ENCODE results near the gene KCNAB1. TPM values are rescaled to one million over a fixed set of nuclear protein-coding genes. Genes with fewer than 3 reads are reported as not detected.

The KCNAB1 gene
- total RNA-seq, 1 donor from 2014 or later = 3.9 TPM

- no peak overlapping the region for H3K4me3 ChIP-seq
- no peak overlapping the region for H3K27ac ChIP-seq
- no peaks in the 10 kb centered on the region for H3K9me3 ChIP-seq
- TF ChIP-seq, protein P1, sequence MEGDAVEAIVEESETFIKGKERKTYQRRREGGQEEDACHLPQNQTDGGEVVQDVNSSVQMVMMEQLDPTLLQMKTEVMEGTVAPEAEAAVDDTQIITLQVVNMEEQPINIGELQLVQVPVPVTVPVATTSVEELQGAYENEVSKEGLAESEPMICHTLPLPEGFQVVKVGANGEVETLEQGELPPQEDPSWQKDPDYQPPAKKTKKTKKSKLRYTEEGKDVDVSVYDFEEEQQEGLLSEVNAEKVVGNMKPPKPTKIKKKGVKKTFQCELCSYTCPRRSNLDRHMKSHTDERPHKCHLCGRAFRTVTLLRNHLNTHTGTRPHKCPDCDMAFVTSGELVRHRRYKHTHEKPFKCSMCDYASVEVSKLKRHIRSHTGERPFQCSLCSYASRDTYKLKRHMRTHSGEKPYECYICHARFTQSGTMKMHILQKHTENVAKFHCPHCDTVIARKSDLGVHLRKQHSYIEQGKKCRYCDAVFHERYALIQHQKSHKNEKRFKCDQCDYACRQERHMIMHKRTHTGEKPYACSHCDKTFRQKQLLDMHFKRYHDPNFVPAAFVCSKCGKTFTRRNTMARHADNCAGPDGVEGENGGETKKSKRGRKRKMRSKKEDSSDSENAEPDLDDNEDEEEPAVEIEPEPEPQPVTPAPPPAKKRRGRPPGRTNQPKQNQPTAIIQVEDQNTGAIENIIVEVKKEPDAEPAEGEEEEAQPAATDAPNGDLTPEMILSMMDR (IDR thresholded peaks at IDR 0.05) = no peak
- TF ChIP-seq POLR2A (IDR thresholded peaks at IDR 0.05) = no peak
- no peak for TF ChIP-seq POLR2AphosphoS5 (IDR thresholded peaks at IDR 0.05; ENCODE audit: insufficient read depth in 1 of 2, low read depth in 1 of 2)
- DNase-seq (ENCODE audit: extremely low spot score in 2 of 2) = no peak
- no peaks in the 10 kb centered on the region for H3K4me1 ChIP-seq
- intact Hi-C loops (cut with DNase I) = no loop called here
- no peaks in the 10 kb centered on the region for H3K27me3 ChIP-seq
- no peaks in the 10 kb centered on the region for H3K36me3 ChIP-seq
Measured at GRCh38 chr3:156407617-156408225, 287.3 kb downstream of the KCNAB1 start.

GRCh38 chr3:156409694-156410093 lies 289.3 kb downstream of the KCNAB1 start:
- H3K4me3 ChIP-seq = no peak overlapping the region

GRCh38 chr3:156412600-156412999 lies 292.2 kb downstream of the KCNAB1 start:
- intact Hi-C loops (cut with DNase I) = no loop called here
- no peak overlapping the region for H3K4me3 ChIP-seq
- no peaks in the 10 kb centered on the region for H3K27me3 ChIP-seq
- no peaks in the 10 kb centered on the region for H3K4me1 ChIP-seq
- TF ChIP-seq POLR2AphosphoS5 (IDR thresholded peaks at IDR 0.05; ENCODE audit: insufficient read depth in 1 of 2, low read depth in 1 of 2) (no peak), POLR2A (IDR thresholded peaks at IDR 0.05) (no peak)
- TF ChIP-seq, protein P1 (IDR thresholded peaks at IDR 0.05) = no peak
- H3K9me3 ChIP-seq = no peaks in the 10 kb centered on the region
- no peaks in the 10 kb centered on the region for H3K36me3 ChIP-seq
- no peak overlapping the region for H3K27ac ChIP-seq
- DNase-seq (ENCODE audit: extremely low spot score in 2 of 2) = no peak

More at GRCh38 chr3:156409694-156410093, 289.3 kb downstream of the KCNAB1 start:
- Histone ChIP-seq H3K27me3 (no peaks in the 10 kb centered on the region), H3K36me3 (no peaks in the 10 kb centered on the region), H3K9me3 (no peaks in the 10 kb centered on the region), H3K4me1 (no peaks in the 10 kb centered on the region), H3K27ac (no peak overlapping the region)
- no peak for DNase-seq (ENCODE audit: extremely low spot score in 2 of 2)
- intact Hi-C loops (cut with DNase I) = no loop called here
- TF ChIP-seq POLR2A (IDR thresholded peaks at IDR 0.05) (no peak), POLR2AphosphoS5 (IDR thresholded peaks at IDR 0.05; ENCODE audit: insufficient read depth in 1 of 2, low read depth in 1 of 2) (no peak)
- TF ChIP-seq, protein P1 (IDR thresholded peaks at IDR 0.05) = no peak

- H3K27ac ChIP-seq = no peak overlapping the region
- TF ChIP-seq POLR2A (IDR thresholded peaks at IDR 0.05) = no peak
- TF ChIP-seq, protein P1 (IDR thresholded peaks at IDR 0.05) = no peak
- H3K36me3 ChIP-seq = no peaks in the 10 kb centered on the region
- H3K4me3 ChIP-seq = no peak overlapping the region
- intact Hi-C loops (cut with DNase I) = no loop called here
- H3K9me3 ChIP-seq = no peaks in the 10 kb centered on the region
- no peak for DNase-seq (ENCODE audit: extremely low spot score in 2 of 2)
- H3K4me1 ChIP-seq = no peaks in the 10 kb centered on the region
- no peaks in the 10 kb centered on the region for H3K27me3 ChIP-seq
Measured at GRCh38 chr3:156413293-156413892, 293.0 kb downstream of the KCNAB1 start.

DNA sequence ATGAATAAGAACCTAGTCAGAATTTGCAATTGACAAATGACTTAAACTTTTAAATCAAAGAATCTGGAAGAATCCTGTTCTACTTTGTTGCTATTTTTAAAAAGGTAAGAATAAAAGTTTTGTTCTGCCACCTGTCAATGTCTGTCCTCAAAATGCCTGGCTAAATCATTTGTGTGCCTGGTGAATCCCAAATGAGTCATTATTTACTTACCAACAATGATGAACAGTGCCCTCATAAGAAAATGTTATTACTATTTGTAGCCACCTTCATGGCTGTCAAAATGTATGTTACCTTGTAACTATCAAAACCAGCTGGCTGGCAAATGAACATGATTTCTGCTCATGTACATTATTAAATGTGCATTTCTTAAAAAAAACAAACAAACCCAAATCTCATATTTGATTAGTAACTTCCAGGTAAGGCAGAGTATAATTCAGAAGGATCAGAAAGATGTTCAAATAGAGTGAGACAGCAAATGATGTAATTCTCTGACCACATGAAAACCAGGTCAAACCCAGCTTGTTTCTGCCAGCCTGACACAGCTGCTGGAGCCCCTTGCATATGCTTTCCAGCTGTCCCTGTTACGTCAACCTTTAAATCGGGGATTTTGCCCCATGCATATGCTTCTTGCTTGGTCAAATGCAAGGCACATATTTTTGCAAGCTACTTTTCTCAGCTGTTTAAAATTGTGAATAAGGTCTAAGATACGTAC lies 296.6 kb downstream of the KCNAB1 start:
- H3K27me3 ChIP-seq = no peaks in the 10 kb centered on the region
- no peak overlapping the region for H3K27ac ChIP-seq
- H3K4me1 ChIP-seq = no peaks in the 10 kb centered on the region
- TF ChIP-seq POLR2A (IDR thresholded peaks at IDR 0.05) (no peak), POLR2AphosphoS5 (IDR thresholded peaks at IDR 0.05; ENCODE audit: insufficient read depth in 1 of 2, low read depth in 1 of 2) (no peak)
- TF ChIP-seq, protein P1 (IDR thresholded peaks at IDR 0.05) = no peak
- no peaks in the 10 kb centered on the region for H3K36me3 ChIP-seq
- no peak for DNase-seq (ENCODE audit: extremely low spot score in 2 of 2)
- no peaks in the 10 kb centered on the region for H3K9me3 ChIP-seq
- H3K4me3 ChIP-seq = no peak overlapping the region
- intact Hi-C loops (cut with DNase I) = no loop called here
